Body of pancreas (tissue), 4 donors: ENCODE measurements around the gene HMX1.

Experiments
- POLR2A ChIP-seq, 3 donors: fragments of 450-650 bp; IDR thresholded peaks; one replicate each; pipeline ENCODE4 v1.6.1; 2016; ENCODE audit warnings: antibody characterized with exemption in 3 of 3, mild to moderate bottlenecking in 2 of 3
- TF ChIP-seq, protein P1 (sequence below), 7 experiments: fragments of 450-650 bp in 4 of 7; fragments of 200-600 bp in 3 of 7; sonication (generic) in 3 of 7; IDR thresholded peaks; one replicate each; pipeline ENCODE4 v1.5.1; 2016 to 2019; ENCODE audit warnings: antibody characterized with exemption in 7 of 7

DNA sequence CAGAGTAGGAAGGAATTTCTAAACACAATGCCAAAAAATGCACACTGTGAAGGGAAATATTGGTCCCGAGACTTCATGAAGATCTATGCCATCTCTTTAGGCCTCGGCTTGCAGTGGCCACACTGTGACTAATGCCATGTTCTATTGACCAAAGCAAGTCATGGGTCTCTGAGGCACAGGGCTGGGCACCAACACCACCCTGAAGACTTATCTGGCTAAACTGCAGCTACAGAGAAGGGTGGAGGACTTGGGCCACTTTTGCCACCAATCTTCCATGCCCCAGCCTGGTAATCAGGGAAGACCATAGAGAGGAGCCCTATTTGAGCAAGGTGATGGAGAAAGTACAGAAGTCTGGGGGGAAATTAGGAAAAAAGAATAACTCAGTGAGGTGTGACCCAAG, 42.1 kb downstream of the HMX1 start:
- TF ChIP-seq, protein P1, sequence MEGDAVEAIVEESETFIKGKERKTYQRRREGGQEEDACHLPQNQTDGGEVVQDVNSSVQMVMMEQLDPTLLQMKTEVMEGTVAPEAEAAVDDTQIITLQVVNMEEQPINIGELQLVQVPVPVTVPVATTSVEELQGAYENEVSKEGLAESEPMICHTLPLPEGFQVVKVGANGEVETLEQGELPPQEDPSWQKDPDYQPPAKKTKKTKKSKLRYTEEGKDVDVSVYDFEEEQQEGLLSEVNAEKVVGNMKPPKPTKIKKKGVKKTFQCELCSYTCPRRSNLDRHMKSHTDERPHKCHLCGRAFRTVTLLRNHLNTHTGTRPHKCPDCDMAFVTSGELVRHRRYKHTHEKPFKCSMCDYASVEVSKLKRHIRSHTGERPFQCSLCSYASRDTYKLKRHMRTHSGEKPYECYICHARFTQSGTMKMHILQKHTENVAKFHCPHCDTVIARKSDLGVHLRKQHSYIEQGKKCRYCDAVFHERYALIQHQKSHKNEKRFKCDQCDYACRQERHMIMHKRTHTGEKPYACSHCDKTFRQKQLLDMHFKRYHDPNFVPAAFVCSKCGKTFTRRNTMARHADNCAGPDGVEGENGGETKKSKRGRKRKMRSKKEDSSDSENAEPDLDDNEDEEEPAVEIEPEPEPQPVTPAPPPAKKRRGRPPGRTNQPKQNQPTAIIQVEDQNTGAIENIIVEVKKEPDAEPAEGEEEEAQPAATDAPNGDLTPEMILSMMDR (IDR thresholded peaks at IDR 0.05) = no peak
- no peak for TF ChIP-seq POLR2A (IDR thresholded peaks at IDR 0.05)
